ENCODE data around the gene SYTL5. TPM values are rescaled to one million over a fixed set of nuclear protein-coding genes. Genes with fewer than 3 reads are reported as not detected.

Gene SYTL5
- total RNA-seq, 1 experiment from 2014 or later: 0.47 TPM

DNA sequence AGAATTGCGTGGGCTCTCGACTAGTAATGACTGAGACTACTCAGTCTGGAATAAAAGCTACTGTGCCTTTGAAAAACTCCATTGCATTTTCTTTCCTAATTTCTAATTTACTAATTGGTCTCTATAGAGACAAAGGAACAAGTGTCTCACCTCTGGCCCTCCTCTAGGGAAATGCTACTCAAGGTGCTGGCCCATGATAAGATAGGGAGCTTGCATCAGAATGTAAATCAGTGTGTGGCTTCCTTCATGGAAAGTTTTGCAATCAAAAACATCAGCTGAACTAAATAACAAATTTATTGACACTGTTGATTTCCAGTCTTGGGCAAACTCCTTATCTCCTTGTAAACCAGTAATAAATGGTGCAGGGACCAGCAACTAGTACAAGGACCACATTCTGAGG, 132.5 kb downstream of the SYTL5 start:
- BruUV-seq (replicated peaks): no TSS peak
- CTCF ChIA-PET: no interaction called here
- Mint-ChIP-seq H3K9me3 (ENCODE audit: low read depth, unreplicated experiment) (no peaks in the 10 kb centered on the region), H3K27me3 (ENCODE audit: unreplicated experiment) (no peaks in the 10 kb centered on the region), H3K4me1 (ENCODE audit: low read depth, unreplicated experiment) (no peaks in the 10 kb centered on the region), H3K27ac (ENCODE audit: unreplicated experiment) (no peak overlapping the region), H3K4me3 (ENCODE audit: low read depth, unreplicated experiment) (no peak overlapping the region), H3K36me3 (ENCODE audit: insufficient read depth, unreplicated experiment) (no peaks in the 10 kb centered on the region)
- intact Hi-C loops (cut with micrococcal nuclease; ENCODE audit: unreplicated experiment): no loop called here
- no peak for DNase-seq
- TF ChIP-seq, protein P1, sequence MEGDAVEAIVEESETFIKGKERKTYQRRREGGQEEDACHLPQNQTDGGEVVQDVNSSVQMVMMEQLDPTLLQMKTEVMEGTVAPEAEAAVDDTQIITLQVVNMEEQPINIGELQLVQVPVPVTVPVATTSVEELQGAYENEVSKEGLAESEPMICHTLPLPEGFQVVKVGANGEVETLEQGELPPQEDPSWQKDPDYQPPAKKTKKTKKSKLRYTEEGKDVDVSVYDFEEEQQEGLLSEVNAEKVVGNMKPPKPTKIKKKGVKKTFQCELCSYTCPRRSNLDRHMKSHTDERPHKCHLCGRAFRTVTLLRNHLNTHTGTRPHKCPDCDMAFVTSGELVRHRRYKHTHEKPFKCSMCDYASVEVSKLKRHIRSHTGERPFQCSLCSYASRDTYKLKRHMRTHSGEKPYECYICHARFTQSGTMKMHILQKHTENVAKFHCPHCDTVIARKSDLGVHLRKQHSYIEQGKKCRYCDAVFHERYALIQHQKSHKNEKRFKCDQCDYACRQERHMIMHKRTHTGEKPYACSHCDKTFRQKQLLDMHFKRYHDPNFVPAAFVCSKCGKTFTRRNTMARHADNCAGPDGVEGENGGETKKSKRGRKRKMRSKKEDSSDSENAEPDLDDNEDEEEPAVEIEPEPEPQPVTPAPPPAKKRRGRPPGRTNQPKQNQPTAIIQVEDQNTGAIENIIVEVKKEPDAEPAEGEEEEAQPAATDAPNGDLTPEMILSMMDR (IDR thresholded peaks at IDR 0.05; ENCODE audit: unreplicated experiment): no peak

DNA sequence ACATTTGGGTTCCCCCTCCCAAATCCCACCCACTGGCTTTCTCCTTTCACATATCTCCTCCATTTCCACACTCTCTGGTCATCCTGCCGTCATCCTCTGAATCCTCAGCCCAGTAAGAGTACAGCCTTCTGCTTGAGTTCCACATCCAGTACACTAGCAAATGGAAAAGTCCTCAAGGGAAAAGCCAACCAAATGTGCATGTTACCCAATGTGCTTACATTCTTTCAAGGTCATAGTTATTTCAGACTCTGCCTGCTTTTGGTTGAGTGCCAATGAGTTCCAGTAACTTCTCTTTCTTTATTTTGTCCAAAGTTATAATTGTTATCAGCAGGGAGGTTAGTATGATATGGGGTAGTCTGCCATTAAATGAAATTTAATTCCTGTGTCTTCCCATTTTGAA, 136.3 kb downstream of the SYTL5 start:
- CTCF ChIA-PET: no interaction called here
- no peaks in the 10 kb centered on the region for H3K36me3 Mint-ChIP-seq (ENCODE audit: insufficient read depth, unreplicated experiment)
- intact Hi-C loops (cut with micrococcal nuclease; ENCODE audit: unreplicated experiment): no loop called here
- DNase-seq: no peak
- no TSS peak for BruUV-seq (replicated peaks)
- TF ChIP-seq, protein P1 (IDR thresholded peaks at IDR 0.05; ENCODE audit: unreplicated experiment): no peak
- H3K4me3 Mint-ChIP-seq (ENCODE audit: low read depth, unreplicated experiment): no peak overlapping the region
- H3K9me3 Mint-ChIP-seq (ENCODE audit: low read depth, unreplicated experiment): peaks cover 2% of the 10 kb centered on the region
- no peaks in the 10 kb centered on the region for H3K4me1 Mint-ChIP-seq (ENCODE audit: low read depth, unreplicated experiment)
- H3K27ac Mint-ChIP-seq (ENCODE audit: unreplicated experiment): no peak overlapping the region
- no peaks in the 10 kb centered on the region for H3K27me3 Mint-ChIP-seq (ENCODE audit: unreplicated experiment)

DNA sequence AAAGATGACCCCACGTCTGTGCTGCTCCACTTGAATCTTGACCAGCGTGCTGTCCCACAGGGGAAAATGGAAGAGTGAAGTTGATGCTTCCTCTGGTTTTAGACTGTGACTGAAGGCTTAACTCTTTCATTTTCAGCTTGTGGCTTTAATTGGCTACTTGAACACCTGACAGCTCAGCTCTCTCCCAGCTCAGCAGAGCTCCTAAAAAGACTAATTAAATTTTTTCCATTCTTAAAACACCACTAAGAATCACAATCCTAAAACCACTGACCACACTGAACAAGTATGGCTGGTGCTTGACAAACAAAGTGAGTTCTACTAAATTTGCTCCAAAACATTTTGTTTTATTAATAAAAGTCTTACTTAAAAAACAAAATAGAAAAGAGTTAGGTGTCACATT, 142.7 kb downstream of the SYTL5 start:
- CTCF ChIA-PET: no interaction called here
- H3K27ac Mint-ChIP-seq (ENCODE audit: unreplicated experiment): no peak overlapping the region

GRCh38 chrX:38150993-38151392, 144.6 kb downstream of the SYTL5 start:
- Mint-ChIP-seq H3K27ac (ENCODE audit: unreplicated experiment) (no peak overlapping the region), H3K36me3 (ENCODE audit: insufficient read depth, unreplicated experiment) (no peaks in the 10 kb centered on the region), H3K27me3 (ENCODE audit: unreplicated experiment) (no peaks in the 10 kb centered on the region), H3K4me1 (ENCODE audit: low read depth, unreplicated experiment) (no peaks in the 10 kb centered on the region), H3K4me3 (ENCODE audit: low read depth, unreplicated experiment) (no peak overlapping the region), H3K9me3 (ENCODE audit: low read depth, unreplicated experiment) (no peaks in the 10 kb centered on the region)
- DNase-seq: no peak
- BruUV-seq (replicated peaks): no TSS peak
- intact Hi-C loops (cut with micrococcal nuclease; ENCODE audit: unreplicated experiment): no loop called here
- CTCF ChIA-PET: no interaction called here
- TF ChIP-seq, protein P1 (IDR thresholded peaks at IDR 0.05; ENCODE audit: unreplicated experiment): no peak

More for the DNA sequence above, 142.7 kb downstream of the SYTL5 start:
- H3K9me3 Mint-ChIP-seq (ENCODE audit: low read depth, unreplicated experiment): peaks cover 2% of the 10 kb centered on the region
- TF ChIP-seq, protein P1 (IDR thresholded peaks at IDR 0.05; ENCODE audit: unreplicated experiment): no peak
- H3K4me1 Mint-ChIP-seq (ENCODE audit: low read depth, unreplicated experiment): no peaks in the 10 kb centered on the region
- H3K4me3 Mint-ChIP-seq (ENCODE audit: low read depth, unreplicated experiment): no peak overlapping the region
- no TSS peak for BruUV-seq (replicated peaks)
- H3K27me3 Mint-ChIP-seq (ENCODE audit: unreplicated experiment): no peaks in the 10 kb centered on the region
- intact Hi-C loops (cut with micrococcal nuclease; ENCODE audit: unreplicated experiment): no loop called here
- DNase-seq: no peak
- H3K36me3 Mint-ChIP-seq (ENCODE audit: insufficient read depth, unreplicated experiment): no peaks in the 10 kb centered on the region

Measured in Calu3 (cell line).